GM12873 (cell line): Measurements from ENCODE around the gene BHLHA15.

Experiments
- TF ChIP-seq, protein P1 (sequence below): IDR thresholded peaks from 2 replicates; pipeline ENCODE4 v1.5.1; 2012; ENCODE audit warnings: low read depth, mild to moderate bottlenecking, moderate library complexity, low read length, control low read depth; ENCODE audit not compliant: insufficient read depth; ENCODE audit errors: missing control alignments

Gene BHLHA15

DNA sequence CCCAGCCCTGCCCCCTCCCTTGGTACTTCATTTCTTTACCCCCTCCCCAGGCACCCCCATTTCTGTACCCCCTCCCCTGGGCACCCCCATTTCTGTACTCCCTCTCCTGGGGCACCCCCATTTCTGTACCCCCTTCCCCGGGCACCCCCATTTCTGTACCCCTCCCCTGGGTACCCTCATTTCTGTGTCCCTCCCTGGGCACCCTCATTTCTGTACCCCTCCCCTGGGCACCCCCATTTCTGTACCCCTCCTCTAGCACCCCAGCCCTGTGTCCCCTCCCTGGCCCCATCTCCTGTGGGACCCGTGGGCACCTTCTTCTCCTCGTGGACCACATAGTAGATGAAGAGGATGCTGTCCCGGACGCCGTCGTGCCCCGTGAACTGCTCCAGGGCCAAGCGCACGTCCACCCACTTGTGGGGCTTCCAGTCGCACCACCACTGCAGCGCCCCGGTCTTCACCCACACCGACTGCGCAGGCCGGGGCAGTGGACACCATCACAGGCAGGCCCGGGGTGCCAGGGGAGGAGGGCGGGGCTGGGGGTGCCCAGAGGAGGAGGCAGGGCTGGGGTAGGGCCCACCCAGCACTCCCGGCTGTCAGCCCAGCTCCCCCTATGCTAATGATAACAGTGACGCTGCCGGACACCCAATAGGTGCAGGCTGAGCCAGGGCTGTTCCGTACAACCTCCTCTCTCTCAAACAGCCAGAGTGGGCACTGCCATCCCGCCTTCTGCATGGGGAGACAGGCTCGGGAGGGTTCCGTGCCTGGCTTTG lies 20.4 kb downstream of the BHLHA15 start:
- TF ChIP-seq, protein P1, sequence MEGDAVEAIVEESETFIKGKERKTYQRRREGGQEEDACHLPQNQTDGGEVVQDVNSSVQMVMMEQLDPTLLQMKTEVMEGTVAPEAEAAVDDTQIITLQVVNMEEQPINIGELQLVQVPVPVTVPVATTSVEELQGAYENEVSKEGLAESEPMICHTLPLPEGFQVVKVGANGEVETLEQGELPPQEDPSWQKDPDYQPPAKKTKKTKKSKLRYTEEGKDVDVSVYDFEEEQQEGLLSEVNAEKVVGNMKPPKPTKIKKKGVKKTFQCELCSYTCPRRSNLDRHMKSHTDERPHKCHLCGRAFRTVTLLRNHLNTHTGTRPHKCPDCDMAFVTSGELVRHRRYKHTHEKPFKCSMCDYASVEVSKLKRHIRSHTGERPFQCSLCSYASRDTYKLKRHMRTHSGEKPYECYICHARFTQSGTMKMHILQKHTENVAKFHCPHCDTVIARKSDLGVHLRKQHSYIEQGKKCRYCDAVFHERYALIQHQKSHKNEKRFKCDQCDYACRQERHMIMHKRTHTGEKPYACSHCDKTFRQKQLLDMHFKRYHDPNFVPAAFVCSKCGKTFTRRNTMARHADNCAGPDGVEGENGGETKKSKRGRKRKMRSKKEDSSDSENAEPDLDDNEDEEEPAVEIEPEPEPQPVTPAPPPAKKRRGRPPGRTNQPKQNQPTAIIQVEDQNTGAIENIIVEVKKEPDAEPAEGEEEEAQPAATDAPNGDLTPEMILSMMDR: no peak

DNA sequence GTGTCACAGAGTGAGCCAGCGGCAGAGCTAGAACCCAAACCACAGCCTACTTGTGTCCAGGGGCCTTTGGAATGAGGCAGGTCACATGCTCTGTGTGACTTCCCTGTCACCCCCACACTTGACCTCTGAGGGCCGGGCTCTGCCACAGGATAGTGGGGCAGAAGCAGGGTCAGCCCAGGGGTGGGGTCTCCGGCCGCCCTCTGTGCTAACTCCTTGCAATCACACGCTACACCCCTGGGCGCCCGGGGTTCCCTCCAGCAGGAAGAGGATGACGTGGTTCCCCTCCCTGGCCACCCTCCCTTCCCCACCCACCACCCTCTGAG lies 21.0 kb downstream of the BHLHA15 start:
- TF ChIP-seq, protein P1: no peak

DNA sequence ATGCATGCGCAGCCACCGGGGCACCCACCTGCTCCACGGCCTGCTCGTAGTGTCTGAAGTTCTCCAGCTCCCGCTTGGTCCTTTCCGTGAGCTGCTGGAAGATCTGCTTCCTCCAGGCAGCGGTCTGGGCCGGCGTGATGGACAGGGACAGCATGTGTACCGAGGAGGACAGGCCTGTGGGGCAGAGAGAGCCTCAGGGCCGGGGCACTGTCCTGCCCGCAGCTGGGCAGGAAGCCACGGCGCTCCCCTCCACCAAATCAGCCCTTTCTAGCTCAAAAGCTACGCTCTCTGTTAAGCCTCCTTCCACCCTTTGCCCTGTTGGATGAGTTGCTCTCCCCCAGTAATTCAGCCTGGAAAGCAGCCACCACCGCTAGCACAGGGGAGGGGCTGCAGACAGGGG lies 21.6 kb downstream of the BHLHA15 start:
- TF ChIP-seq, protein P1: no peak

DNA sequence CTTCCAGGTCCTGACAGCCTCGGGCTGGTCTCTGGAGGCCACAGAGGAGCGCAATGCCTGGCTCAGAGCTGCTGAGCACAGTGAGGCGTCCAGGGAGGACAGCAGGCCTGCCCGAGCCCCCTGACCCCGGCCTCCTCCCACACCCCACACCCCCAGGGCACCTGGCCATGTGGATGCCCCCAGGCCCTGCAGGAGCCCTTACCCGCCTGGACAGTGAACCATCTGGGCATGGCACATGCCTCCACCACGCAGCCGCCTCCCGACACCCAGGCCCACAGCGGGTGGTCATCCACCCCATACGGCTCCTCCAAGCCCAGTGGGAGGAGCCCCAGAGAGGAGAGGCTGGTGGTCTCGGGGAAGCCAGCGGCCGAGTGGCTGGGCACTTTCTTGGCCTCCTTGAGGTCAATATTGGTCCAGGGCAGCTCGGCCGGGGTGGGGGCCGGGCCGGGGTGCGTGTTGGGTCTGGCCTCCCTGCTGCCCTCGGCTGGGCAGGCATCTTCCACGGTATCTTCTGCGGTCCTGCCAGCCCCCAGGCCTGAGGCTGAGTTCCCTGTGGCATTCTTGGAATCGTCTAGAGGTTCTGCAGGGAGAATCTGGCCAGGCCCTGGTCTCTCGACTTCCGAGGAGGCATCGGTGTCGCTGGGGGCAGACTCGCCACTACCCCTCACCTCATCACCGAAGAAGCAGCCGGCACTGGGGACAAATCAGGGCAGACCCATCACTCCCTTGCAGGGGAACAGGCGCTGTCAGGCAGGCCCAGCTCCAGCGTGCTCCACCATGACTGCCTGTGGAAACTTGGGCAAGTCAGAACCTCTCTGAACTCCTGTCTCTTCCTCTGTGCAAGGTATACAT lies 22.2 kb downstream of the BHLHA15 start:
- TF ChIP-seq, protein P1: no peak

DNA sequence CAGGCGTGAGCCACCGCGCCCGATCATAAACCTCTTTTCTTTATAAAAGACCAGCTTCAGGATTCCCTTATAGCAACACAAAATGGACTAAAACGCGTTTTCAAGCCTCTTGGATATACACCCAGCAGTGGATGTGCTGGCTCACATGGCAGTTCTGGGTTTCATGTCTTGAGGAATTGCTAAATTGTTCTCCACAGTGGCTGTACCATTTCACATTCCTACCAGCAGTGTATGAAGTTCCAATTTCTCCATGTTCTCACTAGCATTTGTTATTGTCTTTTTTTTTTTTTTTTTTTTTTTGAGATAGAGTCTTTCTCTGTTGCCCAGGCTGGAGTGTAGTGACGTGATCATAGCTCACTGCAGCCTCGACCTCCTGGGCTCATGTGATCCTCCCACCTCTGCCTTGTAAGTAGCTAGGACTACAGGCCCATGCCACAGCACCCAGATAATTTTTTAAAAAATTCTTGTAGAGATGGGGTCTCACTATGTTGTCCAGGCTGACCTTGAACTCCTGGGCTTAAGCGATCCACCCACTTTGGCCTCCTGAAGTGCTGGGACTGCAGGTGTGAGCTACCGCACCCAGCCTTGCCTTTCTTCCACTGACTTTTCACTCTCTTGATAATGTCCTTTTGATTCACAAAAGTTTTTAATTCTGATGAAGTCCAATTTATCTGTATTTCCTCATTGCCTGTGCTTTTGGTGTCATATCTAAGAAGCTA lies 23.3 kb downstream of the BHLHA15 start:
- TF ChIP-seq, protein P1: no peak

DNA sequence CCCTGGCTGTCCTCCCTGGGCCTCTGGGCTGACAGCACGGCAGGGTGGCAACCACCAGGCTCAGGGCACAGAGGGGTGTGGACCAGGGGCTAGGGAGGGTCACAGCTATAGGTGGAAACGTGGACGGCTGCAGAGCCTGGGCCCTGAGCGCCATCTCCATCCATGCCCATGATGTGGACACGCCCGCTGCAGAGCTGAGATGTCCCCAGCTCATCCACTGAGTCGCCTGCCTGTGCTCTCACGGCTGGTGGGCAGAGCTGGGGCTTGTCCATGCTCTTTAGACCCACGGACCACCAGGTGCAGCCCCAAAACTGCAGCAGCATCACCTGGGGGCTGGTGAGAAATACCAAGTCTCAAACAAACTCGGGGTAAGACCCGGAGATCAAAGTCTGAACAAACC lies 24.7 kb downstream of the BHLHA15 start:
- TF ChIP-seq, protein P1: no peak
